ENCODE results near the gene CELF6.
"Not testable (repeated sequence)": the region's sequence is repeated elsewhere in the genome, so short reads cannot be mapped to it uniquely, and the experiment has no call there.

The CELF6 gene

DNA sequence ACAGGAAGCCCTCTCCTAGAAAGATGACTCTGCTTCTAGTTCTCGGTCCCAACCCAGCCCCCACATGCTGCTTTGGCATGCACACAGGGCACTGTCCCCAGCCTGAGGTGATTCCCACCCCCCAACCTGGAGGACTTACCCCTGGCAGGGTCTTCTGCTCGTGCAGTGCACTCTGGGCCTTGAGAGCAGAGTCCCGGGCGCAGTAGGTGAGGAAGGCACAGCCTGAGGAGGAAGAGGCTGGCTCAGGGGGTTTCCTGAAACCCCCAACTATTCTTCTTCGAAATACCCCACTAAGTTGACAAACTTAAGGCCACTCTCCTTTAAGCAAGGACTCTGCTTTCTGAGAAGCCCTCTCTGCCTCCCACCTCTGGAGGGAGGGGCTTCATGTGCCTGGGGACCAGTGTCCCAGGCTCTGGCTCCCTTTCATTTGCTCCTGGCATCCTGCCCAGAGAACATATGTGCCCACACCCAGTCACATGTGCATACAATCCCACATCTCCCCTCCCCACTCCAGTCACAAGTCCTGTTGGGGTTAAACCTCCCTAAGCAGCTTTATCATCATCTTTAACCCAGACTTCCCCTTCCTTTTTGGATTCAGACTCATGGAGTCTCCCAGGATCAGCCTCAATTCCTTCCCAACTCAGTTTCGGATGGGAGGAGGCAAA lies 4.1 kb downstream of the CELF6 start:
- DNase-seq = no peak

DNA sequence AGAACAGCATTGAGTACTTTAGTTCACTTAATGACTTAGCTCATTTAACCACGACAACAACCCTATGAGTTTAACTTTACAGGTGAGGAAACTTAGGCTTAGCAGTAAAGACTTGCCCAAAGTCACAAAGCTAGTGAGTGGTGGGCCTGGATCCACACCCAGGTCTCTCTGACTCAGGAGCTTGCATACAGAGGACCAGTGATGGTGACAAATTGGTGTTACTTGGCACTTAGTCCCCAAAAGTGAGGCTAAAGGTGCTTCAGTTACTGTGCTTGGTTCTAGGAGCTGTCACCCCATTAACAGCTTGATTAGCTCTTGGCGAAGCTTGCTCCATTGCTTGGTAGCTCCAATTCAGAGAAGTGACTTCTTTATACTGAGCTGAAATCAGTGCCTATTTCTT lies 6.1 kb downstream of the CELF6 start:
- no peak for DNase-seq

- DNase-seq = no peak
Observed at GRCh38 chr15:72313448-72313840, 6.5 kb downstream of the CELF6 start.

DNA sequence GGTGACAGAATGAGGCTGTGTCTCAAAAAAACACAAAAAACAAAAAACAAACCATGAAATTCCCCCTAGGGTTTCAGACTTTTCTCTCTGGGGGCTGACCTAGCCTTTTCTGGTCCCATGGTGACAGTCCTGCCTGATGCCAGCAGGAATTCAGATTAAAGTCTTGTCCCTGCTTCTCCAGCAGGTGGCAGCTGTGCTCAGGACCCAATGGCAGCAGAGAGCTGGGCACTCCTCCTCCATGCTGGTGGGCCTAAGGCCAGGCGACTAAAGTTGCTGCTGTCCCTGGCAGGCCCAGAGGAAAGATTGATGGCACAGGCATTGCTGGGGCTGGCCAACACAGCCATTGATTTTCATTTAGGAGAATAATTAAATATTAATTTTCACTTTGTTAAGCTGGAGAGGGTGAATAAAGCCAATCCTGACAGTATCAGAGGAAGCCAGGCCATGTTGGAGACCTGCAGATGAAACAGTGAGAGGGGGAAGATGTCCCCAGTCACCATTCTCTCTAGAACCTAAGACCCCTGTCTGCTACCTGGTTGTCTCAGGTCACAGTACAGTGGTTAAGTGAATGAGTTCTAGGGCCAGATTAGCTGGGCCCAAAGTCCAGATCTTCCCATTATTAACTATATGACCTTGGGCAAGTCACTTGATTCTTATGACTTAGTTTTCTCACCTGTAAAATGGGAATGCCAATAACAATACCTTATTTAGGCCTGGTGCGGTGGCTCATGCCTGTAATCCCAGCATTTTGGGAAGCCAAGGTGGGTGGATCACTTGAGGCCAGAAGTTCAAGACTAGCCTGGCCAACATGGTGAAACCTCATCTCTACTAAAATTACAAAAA lies 7.1 kb downstream of the CELF6 start:
- DNase-seq = peak; percentile 56

- no peak for DNase-seq
Observed at GRCh38 chr15:72307026-72307425, 12.9 kb downstream of the CELF6 start.

DNA sequence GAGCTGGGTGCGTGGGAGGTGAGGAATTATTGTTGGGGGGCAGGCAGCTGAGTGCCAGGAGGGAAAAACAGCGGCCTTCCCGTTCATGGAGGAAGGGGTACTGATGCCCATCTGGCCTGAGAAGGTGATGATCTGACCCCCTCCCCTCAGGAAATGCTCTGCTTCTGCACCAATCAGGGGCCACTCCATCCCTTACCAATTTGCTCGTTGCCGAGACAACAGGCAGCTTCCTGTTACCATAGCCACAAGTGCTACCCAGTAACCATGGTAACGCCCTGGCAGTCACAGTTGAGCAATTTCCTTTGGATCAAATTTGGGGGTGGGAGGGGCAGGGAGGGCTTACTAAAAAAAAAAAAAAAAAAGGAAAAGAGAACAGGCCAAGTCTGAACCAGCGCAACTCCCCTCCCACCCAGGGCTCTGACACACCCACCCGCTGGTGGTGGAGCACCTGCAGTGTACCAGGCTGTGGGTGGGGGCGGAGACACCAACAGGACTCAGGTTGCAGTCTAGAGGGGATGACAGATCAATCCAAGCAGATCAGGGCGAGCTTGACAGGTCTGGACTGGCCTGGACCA lies 13.7 kb downstream of the CELF6 start:
- DNase-seq = peak; percentile 16

DNA sequence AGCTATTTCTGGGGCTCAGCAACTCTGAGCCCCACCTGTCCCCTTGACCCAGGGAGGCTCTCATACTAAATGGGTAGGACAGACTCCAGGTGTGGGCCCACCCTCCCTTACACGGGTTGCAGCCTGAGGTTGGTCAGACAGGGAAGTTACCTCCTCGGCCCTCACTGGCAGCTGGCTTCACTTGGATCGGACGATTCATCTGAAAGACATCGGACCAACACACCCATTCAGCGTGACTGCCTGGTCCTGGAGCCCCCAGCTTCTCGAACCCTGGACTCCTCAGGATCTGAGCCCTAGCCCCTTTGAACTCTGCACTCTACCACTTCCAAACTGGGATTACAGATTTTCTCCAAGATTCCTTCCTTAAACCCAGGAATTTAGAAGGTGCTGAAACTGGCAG lies 15.4 kb downstream of the CELF6 start:
- DNase-seq = no peak

DNA sequence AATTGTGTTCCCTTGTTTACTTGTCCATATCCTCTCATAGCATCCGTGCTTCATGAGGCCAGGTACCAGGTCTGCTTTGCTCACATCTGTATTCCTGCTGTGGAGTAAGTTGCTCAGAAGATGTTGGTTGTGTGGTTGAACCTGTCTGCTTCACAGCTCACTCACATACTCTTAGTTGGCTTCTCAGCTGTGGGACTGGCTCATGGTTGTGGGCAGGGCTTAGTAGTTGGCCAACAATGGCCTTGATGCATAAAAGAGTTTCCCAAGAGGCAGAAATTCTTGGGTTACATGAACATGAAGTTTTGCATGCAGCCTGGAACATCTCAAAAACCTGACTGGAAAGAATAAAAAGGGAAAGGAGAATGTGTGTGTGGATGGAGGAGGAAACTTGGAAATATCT lies 17.0 kb downstream of the CELF6 start:
- no peak for DNase-seq

DNA sequence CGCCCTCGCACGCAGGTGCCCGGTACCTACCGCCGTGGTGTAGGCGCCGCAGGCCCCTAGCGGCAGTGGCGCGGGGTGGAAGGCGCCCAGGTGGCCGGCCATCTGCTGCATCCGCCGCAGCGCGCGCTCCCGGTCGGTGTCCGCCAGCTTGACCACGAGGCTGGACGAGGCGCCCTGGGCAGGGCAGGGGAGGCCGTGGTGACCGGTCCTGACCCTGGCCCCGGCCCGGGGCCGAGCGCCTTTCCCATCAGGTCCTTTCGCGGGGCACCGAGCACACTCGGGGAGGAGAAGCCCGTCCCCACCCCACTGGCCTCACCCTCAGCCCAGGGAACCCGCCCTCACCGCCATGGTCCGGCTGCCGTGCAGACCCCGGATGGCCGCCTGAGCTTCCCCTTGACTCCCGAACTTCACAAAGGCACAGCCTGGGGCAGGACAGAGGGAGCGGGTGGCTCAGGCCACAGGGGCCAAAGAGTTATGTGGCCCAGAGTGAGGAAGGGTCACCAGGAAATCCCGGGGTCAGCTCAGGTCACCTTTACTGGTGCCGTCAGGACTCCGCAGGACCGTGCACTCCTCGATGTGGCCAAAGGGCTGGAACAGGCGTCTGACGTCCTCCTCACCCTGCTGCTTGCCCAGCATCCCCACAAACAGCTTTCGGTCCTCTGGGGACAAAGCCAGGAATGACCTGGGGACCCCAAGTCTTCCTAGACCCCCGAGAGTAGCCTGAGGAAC lies 30.2 kb downstream of the CELF6 start:
- no peak for DNase-seq

- no peak for DNase-seq
Observed at GRCh38 chr15:72288796-72289596, 31.0 kb downstream of the CELF6 start.

- DNase-seq = no peak
Observed at GRCh38 chr15:72285927-72286516, 33.9 kb downstream of the CELF6 start.

- DNase-seq = no peak
Observed at GRCh38 chr15:72285402-72285801, 34.6 kb downstream of the CELF6 start.

DNA sequence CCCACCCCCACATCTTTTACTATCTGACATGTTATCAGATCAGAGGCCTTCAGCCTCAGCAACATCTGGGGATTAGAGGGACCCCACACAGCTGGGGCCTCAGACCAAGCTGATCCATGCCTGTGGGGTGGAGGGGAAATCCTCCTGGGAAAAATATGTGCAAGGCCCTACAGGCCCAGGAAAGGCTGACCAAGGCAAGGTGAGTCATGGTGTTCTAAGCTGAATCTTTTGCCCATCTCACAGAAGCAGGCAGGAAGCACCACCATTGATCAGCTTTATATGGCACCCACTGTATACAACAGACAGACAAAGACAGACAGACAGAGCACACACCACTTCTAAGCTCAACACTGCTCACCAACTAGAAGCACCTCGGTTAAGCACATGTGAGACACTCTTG lies 35.2 kb downstream of the CELF6 start:
- DNase-seq = no peak

GRCh38 chr15:72281713-72282112 lies 38.2 kb downstream of the CELF6 start:
- DNase-seq = no peak

- no peak for DNase-seq
Observed at GRCh38 chr15:72280751-72281150, 39.2 kb downstream of the CELF6 start.

DNA sequence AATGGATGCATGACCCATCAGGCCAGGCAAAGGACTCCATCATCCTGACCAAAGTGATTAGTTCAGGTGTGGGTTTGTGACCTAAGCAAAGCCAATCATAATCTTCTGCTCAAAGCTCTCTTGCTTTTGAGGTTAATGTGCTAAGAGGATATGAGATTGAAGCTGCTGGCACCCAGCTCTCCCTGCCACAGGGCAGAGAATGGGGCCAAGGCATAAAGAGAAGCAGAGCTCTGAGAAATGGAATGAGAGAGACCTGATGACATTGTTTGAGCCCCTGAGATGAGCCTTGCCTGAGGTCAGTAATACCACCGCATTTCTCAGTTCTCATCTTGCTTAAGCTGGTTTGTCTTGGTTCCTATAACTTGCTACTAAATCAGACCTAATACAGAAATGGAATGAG lies 41.2 kb downstream of the CELF6 start:
- no peak for DNase-seq

- DNase-seq = no peak
Observed at GRCh38 chr15:72276326-72276700, 43.6 kb downstream of the CELF6 start.

GRCh38 chr15:72275635-72276325 lies 44.2 kb downstream of the CELF6 start:
- not testable (repeated sequence) for DNase-seq

DNA sequence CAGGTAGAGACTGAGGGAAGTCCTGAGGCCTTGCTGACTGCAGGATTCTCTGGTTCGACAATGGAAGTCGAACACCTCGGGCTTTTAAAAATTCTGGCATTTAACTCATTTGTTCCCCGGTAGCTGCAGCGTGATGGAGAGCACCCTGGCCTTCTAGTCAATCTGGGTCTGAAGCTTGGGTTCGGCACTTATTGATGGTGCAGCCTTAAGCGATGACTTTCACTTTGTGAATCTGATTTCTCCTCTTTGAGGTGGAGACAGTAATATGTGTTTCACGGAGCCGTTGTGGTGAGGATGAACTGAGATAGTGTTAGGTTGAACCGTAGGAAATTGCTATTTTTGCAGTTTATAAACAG lies 47.0 kb downstream of the CELF6 start:
- no peak for DNase-seq

DNA sequence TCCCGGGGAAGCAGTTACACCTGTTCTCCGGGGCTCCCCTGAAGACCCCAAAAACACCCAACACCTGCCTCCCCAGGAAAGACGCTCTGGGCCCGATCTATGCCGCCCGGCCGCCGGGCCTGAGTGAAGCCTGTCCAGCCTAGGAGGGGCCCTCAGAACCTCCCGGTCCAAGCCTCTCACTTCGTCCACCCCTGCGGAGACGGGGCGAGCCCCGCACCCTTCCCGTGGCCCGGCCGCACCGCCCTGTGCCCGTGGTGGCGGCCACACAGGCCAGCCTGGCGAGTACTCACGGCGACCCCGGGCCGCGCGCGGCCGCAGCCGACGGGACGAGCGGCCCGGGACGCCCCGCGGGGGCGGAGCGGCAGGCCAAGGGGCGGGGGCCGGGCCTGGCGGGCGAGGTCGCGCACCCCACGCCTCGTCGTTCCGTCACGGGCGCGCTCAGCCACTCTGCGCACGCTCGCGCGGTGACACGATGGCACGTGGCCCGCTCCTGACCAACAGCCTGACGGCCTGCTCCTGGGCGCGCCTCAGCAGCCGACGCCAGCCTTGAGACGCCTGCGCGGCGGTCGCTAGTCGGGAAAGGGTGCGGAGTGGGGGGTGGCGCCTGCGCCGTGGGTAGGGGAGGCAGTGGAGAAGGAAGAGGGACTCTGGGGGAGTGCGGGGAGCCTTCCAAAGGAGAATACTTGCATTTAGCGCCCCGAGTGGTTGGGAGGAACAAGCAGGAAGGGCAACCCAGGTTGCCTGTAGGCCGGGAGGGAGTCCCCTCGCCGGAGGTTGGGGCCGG lies 47.6 kb downstream of the CELF6 start, which contains the start of gene PARP6:
PARP6 (minus strand) TSS at position 342 of the 784 bp plus-strand sequence. CDS start 5,077 bp downstream, outside the sequence.
- DNase-seq = peak; percentile 98

DNA sequence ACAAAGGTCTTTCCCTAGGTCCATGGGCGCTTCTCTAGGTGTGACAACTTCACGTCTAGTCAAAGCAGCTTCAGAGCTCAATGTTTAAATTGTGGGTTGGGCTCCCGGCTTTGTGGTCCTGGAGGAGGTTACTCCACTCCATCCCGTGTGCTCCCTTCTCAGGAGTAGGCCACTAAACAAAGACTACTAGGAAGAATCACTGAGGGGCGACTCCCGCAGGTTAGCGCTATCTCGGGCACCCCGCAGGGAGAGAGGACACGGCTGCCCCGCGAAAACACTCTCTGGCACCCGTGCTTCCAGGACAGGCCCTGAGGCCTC lies 48.1 kb downstream of the CELF6 start:
- no peak for DNase-seq

Data from midbrain (tissue), 1 donor.